Trophoblast cell (in vitro differentiated cells and primary cell): ENCODE results near the gene IBTK.
A peak's percentile ranks its signal among the peaks of the same experiment; 100 is the strongest.

Experiments
- DNase-seq, 2 donors: peaks; one replicate each; pipeline ENCODE4 v3.0.0-alpha.2; 2016
- H2AFZ ChIP-seq: 2 replicates; pipeline ENCODE4 v1.6.1; 2013; ENCODE audit warnings: low read length, moderate library complexity, mild to moderate bottlenecking; ENCODE audit not compliant: insufficient read depth, poor library complexity
- H2AK5ac ChIP-seq: 2 replicates; pipeline ENCODE4 v1.6.1; 2013; ENCODE audit warnings: mild to moderate bottlenecking, low read length
- H2BK120ac ChIP-seq: 2 replicates; pipeline ENCODE4 v1.6.1; 2013; ENCODE audit warnings: low read length, mild to moderate bottlenecking, moderate library complexity; ENCODE audit not compliant: insufficient read depth, poor library complexity
- H2BK12ac ChIP-seq: 2 replicates; pipeline ENCODE4 v1.6.1; 2013; ENCODE audit warnings: mild to moderate bottlenecking, low read length, moderate library complexity
- H2BK5ac ChIP-seq: 2 replicates; pipeline ENCODE4 v1.6.1; 2013; ENCODE audit warnings: low read length, low read depth, moderate library complexity, mild to moderate bottlenecking; ENCODE audit not compliant: poor library complexity
- H3K14ac ChIP-seq: 2 replicates; pipeline ENCODE4 v1.6.1; 2013; ENCODE audit warnings: mild to moderate bottlenecking, low read length
- H3K18ac ChIP-seq: 2 replicates; pipeline ENCODE4 v1.6.1; 2013; ENCODE audit warnings: mild to moderate bottlenecking, low read length
- H3K23ac ChIP-seq: 2 replicates; pipeline ENCODE4 v1.6.1; 2013; ENCODE audit warnings: low read length
- H3K27ac ChIP-seq: 2 replicates; pipeline ENCODE4 v1.5.1; 2013; ENCODE audit warnings: low read depth, mild to moderate bottlenecking, inconsistent platforms, low read length, moderate library complexity
- H3K27me3 ChIP-seq: 2 replicates; pipeline ENCODE4 v1.6.1; 2013; ENCODE audit warnings: inconsistent platforms, mild to moderate bottlenecking, low read length, moderate library complexity; ENCODE audit not compliant: insufficient read depth
- H3K36me3 ChIP-seq, 2 experiments: 1 replicate in 1 of 2; 2 replicates in 1 of 2; pipeline ENCODE4 v1.6.1; 2013; ENCODE audit warnings: low read length in 2 of 2, mild to moderate bottlenecking in 2 of 2, moderate library complexity in 1 of 2; ENCODE audit not compliant: insufficient read depth in 2 of 2, control insufficient read depth in 1 of 2
- H3K4ac ChIP-seq: 2 replicates; pipeline ENCODE4 v1.6.1; 2013; ENCODE audit warnings: low read depth, mild to moderate bottlenecking, low read length, moderate library complexity
- H3K4me1 ChIP-seq, 2 experiments: 1 replicate in 1 of 2; 2 replicates in 1 of 2; pipeline ENCODE4 v1.6.1; 2013; ENCODE audit warnings: low read length in 2 of 2, mild to moderate bottlenecking in 2 of 2, moderate library complexity in 1 of 2; ENCODE audit not compliant: insufficient read depth in 2 of 2, control insufficient read depth in 1 of 2
- H3K4me2 ChIP-seq: 2 replicates; pipeline ENCODE4 v1.6.1; 2013; ENCODE audit warnings: inconsistent platforms, mild to moderate bottlenecking, low read length, moderate library complexity
- H3K4me3 ChIP-seq: 2 replicates; pipeline ENCODE4 v1.5.1; 2013; ENCODE audit warnings: mild to moderate bottlenecking, low read depth, low read length, inconsistent platforms
- H3K79me1 ChIP-seq: one replicate; pipeline ENCODE4 v1.6.1; 2013; ENCODE audit warnings: low read length
- H3K79me2 ChIP-seq: 2 replicates; pipeline ENCODE4 v1.6.1; 2013; ENCODE audit warnings: low read length, mild to moderate bottlenecking; ENCODE audit not compliant: control insufficient read depth, insufficient read depth, poor library complexity
- H3K9ac ChIP-seq: 2 replicates; pipeline ENCODE4 v1.6.1; 2013; ENCODE audit warnings: mild to moderate bottlenecking, low read length
- H3K9me3 ChIP-seq: 2 replicates; pipeline ENCODE4 v1.6.1; 2013; ENCODE audit warnings: low read depth, mild to moderate bottlenecking, control low read depth, inconsistent platforms, low read length; ENCODE audit not compliant: insufficient read depth
- H4K12ac ChIP-seq: 2 replicates; pipeline ENCODE4 v1.6.1; 2013; ENCODE audit warnings: low read depth, mild to moderate bottlenecking, low read length, moderate library complexity
- H4K8ac ChIP-seq: 2 replicates; pipeline ENCODE4 v1.6.1; 2013; ENCODE audit warnings: low read depth, mild to moderate bottlenecking, low read length, moderate library complexity
- H4K91ac ChIP-seq: one replicate; pipeline ENCODE4 v1.6.1; 2013; ENCODE audit warnings: low read depth, mild to moderate bottlenecking, low read length, moderate library complexity
- WGBS: extraction: QIAGEN DNeasy Blood & Tissue Kit; methylation state at CpG from one replicate; pipeline ENCODE4 v1.1.7; 2013; ENCODE audit warnings: missing lambda C conversion rate; ENCODE audit not compliant: insufficient read length, insufficient coverage; ENCODE audit errors: extremely low coverage; 5-methylcytosine and 5-hydroxymethylcytosine counted together

The IBTK gene

DNA sequence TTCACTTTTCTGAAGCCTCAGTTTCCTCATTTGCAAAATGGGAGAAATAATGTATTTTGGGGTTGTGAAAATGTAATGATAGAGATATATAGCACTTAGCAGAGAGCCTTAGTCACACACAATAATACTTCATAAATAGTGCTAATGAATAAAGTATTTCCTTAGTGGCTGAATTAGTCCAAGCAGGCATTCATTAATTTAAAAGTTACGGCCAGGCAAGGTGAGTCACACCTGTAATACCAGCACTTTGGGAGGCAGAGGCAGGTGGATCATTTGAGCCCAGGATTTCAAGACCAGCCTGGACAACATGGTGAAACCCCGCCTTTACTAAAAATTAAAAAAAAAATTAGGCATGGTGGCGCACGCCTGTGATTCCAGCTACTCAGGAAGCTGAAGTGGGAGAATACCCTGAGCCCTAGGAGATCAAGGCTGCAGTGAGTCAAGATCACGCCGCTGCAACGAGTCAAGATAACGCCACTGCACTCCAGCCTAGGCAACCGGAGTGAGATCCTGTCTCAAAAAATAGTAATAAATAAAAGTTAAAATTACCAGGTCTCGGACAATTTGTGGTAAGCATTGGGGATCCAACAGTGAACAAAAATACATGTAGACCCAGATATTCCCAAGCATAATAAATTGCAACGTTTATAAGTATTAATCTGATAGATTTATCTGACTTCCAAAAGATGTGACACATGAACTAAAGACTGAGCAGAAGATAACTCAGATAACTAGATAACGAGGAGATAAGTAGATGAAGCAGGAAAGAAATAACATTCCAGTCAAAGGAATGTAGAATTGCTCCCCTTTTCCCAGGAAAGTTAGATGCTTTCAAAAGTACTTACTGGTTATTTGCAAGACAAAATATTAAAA, 2.1 kb upstream of the IBTK start:
- Histone ChIP-seq H3K14ac (no peak overlapping the region), H2BK120ac (no peak overlapping the region), H2AK5ac (no peak overlapping the region), H3K4me3 (no peak overlapping the region), H3K79me1 (peaks cover 6% of the 10 kb centered on the region), H3K79me2 (peaks cover 7% of the 10 kb centered on the region), H3K4ac (no peak overlapping the region), H4K91ac (no peak overlapping the region), H3K18ac (no peak overlapping the region), H2BK5ac (no peak overlapping the region), H4K12ac (no peak overlapping the region), H3K4me1 (peaks cover 4 to 9% of the 10 kb centered on the region in 2 experiments), H2BK12ac (no peak overlapping the region), H3K4me2 (no peak overlapping the region), H3K36me3 (no peaks in the 10 kb centered on the region), H3K9ac (no peak overlapping the region), H3K27ac (no peak overlapping the region), H2AFZ (no peak overlapping the region), H3K23ac (no peak overlapping the region), H3K9me3 (no peaks in the 10 kb centered on the region), H3K27me3 (no peaks in the 10 kb centered on the region), H4K8ac (no peak overlapping the region)
- no CpG with 5 or more reads among the region's 12 CpGs for WGBS
- peak; percentile 83 to 86 for DNase-seq

DNA sequence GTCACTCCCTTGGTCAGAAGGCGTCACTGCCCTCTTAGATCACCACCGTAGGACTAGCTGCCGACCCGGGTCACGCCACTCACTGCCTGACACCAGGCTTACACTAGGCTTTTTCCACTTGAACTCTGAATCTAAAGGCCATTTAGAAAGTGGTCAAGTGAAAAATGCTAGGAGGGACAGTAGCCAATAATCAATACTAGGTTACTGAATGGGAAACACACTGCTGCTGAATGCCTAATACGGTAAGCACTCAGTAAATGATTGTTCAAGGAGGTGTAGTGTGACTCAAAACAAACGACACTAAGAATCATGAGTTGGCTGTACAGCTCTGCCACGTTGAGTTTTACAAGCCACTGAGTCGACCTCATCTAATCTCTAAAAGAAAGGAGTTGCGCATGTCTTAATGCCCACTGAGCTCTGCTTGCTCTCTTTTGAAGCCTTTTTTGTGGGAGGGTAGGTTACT, 760 bp upstream of the IBTK start:
- H4K91ac ChIP-seq, result peak overlapping the region; percentile 80
- peak overlapping the region; percentile 58 for H3K18ac ChIP-seq
- H3K14ac ChIP-seq, result peak overlapping the region; percentile 74
- H2AK5ac ChIP-seq, result no peak overlapping the region
- DNase-seq, result peak in 1 of 2 donors; percentile 2
- peak overlapping the region; percentile 69 for H3K9ac ChIP-seq
- H2AFZ ChIP-seq, result peak overlapping the region; percentile 94
- H4K8ac ChIP-seq, result peak overlapping the region; percentile 93
- H3K4me2 ChIP-seq, result peak overlapping the region; percentile 76
- H3K4me1 ChIP-seq, result peaks cover 4 to 9% of the 10 kb centered on the region in 2 experiments
- WGBS, result no CpG with 5 or more reads among the region's 10 CpGs
- H3K27ac ChIP-seq, result peak overlapping the region; percentile 37
- peaks cover 7% of the 10 kb centered on the region for H3K79me2 ChIP-seq
- H3K27me3 ChIP-seq, result no peaks in the 10 kb centered on the region
- no peak overlapping the region for H3K23ac ChIP-seq
- H4K12ac ChIP-seq, result peak overlapping the region; percentile 79
- no peak overlapping the region for H2BK12ac ChIP-seq
- H3K9me3 ChIP-seq, result no peaks in the 10 kb centered on the region
- no peaks in the 10 kb centered on the region for H3K36me3 ChIP-seq
- H3K4me3 ChIP-seq, result peak overlapping the region; percentile 69
- H2BK5ac ChIP-seq, result no peak overlapping the region
- peak overlapping the region; percentile 12 for H2BK120ac ChIP-seq
- H3K4ac ChIP-seq, result peak overlapping the region; percentile 13
- peaks cover 6% of the 10 kb centered on the region for H3K79me1 ChIP-seq

DNA sequence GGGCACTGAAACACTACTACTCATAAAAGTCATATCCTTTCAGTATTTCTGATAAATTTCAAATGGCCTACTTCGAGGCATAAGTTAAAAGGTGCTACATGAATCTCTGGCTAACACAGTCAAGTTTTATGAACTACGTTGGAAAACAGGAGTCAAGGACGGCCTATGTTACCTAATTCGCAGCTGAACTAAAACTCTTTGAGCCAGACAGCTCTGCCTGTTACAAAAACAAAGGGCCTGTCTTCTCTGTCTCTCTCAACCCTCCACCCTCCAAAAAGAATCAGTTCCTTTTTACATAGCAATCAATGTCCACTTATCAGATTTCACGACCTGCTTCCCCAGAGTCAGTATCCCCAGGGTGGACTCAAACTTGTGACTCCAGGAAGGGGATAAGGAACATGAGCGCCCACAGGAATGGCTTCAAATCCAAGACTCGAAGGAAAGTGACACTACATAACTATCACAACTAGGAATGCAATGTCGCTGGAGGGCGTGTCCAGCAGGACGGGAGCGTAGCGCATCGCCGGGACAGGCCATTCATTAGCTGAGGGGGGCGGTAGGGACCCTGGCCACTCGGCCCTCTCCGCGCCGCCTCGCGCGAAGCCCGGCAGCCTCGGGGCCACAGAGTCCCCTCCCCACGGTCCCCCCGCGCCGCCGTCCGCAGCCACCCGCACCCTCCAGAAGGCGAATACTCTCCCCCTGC, 591 bp downstream of the IBTK start:
- H4K12ac ChIP-seq, result peak overlapping the region; percentile 68
- peak overlapping the region; percentile 78 for H4K91ac ChIP-seq
- H3K4me3 ChIP-seq, result peak overlapping the region; percentile 94
- no CpG with 5 or more reads among the region's 32 CpGs for WGBS
- H3K9me3 ChIP-seq, result no peaks in the 10 kb centered on the region
- H2BK5ac ChIP-seq, result peak overlapping the region; percentile 57
- no peaks in the 10 kb centered on the region for H3K36me3 ChIP-seq
- no peak overlapping the region for H2BK12ac ChIP-seq
- peak overlapping the region; percentile 58 for H3K14ac ChIP-seq
- H3K79me1 ChIP-seq, result peaks cover 6% of the 10 kb centered on the region
- H3K27me3 ChIP-seq, result no peaks in the 10 kb centered on the region
- peak; percentile 51 to 77 for DNase-seq
- H3K4me2 ChIP-seq, result peak overlapping the region; percentile 83
- peak overlapping the region; percentile 57 for H2AFZ ChIP-seq
- no peak overlapping the region for H2AK5ac ChIP-seq
- H4K8ac ChIP-seq, result peak overlapping the region; percentile 51
- peak overlapping the region; percentile 13 for H3K4ac ChIP-seq
- H3K9ac ChIP-seq, result peak overlapping the region; percentile 77
- H3K18ac ChIP-seq, result peak overlapping the region; percentile 61
- peak overlapping the region; percentile 37 for H2BK120ac ChIP-seq
- peaks cover 4 to 9% of the 10 kb centered on the region in 2 experiments for H3K4me1 ChIP-seq
- no peak overlapping the region for H3K23ac ChIP-seq
- H3K27ac ChIP-seq, result peak overlapping the region; percentile 84
- H3K79me2 ChIP-seq, result peaks cover 7% of the 10 kb centered on the region

DNA sequence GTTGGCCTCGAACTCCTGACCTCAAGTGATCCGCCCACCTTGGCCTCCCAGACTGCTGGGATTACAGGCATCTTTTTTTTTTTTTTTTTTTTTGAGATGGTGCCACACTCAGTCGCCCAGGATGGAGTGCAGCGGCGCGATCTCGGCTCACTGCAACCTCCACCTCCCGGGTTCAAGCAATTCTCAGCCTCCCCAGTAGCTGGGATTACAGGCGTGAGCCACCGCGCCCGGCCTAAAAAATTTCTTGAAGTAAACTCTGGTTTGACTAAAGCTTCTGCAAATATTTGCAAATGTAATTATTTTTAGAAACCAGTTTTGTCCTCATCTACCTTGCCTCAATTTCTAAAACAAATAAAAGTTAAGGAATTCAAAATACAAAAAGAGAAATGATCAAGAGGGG, 1.2 kb downstream of the IBTK start:
- no peak overlapping the region for H2AFZ ChIP-seq
- H2BK12ac ChIP-seq, result no peak overlapping the region
- H3K14ac ChIP-seq, result no peak overlapping the region
- no peak overlapping the region for H4K12ac ChIP-seq
- H4K91ac ChIP-seq, result no peak overlapping the region
- H2BK5ac ChIP-seq, result no peak overlapping the region
- H3K9ac ChIP-seq, result no peak overlapping the region
- H3K4me2 ChIP-seq, result peak overlapping the region; percentile 83
- H3K4me1 ChIP-seq, result peaks cover 4 to 9% of the 10 kb centered on the region in 2 experiments
- H4K8ac ChIP-seq, result no peak overlapping the region
- H3K18ac ChIP-seq, result no peak overlapping the region
- peak overlapping the region; percentile 72 for H3K4ac ChIP-seq
- WGBS, result no CpG with 5 or more reads among the region's 12 CpGs
- H3K79me1 ChIP-seq, result peaks cover 6% of the 10 kb centered on the region
- no peaks in the 10 kb centered on the region for H3K27me3 ChIP-seq
- H3K9me3 ChIP-seq, result no peaks in the 10 kb centered on the region
- peaks cover 7% of the 10 kb centered on the region for H3K79me2 ChIP-seq
- H3K27ac ChIP-seq, result no peak overlapping the region
- H2AK5ac ChIP-seq, result no peak overlapping the region
- H3K23ac ChIP-seq, result no peak overlapping the region
- no peak for DNase-seq
- H3K36me3 ChIP-seq, result no peaks in the 10 kb centered on the region
- no peak overlapping the region for H2BK120ac ChIP-seq
- no peak overlapping the region for H3K4me3 ChIP-seq
